GM21360 (cell line): ENCODE measurements around the gene AVEN.
"Not testable (repeated sequence)": the region's sequence is repeated elsewhere in the genome, so short reads cannot be mapped to it uniquely, and the experiment has no call there.

Experiments used
- ATAC-seq: cut with Tn5 transposase; IDR thresholded peaks from one replicate; pipeline ENCODE4 v1.9.1; 2021; ENCODE audit warnings: mild to moderate bottlenecking, moderate library complexity; ENCODE audit not compliant: unreplicated experiment

The AVEN gene

DNA sequence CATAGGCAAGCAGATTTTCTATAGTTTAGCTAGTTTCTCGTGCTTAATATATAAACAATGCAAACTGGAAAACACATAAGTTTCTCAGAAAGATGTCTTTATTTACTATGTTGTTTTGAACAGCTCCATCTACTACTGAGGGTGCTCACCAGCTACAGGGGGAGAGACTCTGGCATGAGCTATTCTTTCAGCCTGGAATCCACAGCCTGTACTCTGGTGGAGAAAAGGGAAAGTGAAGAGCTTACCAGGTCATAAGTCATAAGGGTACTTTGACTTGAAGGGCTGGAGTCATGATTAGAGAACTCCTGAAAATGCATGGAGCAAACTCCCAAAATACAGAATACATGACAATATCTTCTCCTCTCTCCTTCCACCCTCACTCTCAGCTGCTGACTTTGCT, 4.4 kb upstream of the AVEN start:
- no peak for ATAC-seq

DNA sequence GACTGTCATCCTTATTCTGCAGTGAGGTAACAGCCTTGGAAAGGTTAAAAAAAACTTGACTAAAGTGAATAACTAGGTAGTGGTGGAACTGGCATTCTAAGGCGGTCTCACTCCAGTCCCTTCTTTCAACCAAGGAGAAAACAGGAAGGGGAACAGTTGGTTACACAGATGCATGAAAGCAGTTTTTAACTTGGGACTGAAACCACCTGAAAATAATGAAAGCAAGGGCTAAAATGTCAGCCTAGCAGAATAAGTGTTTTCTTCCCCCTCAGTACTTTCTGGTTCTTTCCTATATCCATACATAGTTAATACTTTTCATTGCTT, 748 bp upstream of the AVEN start:
- ATAC-seq: no peak

DNA sequence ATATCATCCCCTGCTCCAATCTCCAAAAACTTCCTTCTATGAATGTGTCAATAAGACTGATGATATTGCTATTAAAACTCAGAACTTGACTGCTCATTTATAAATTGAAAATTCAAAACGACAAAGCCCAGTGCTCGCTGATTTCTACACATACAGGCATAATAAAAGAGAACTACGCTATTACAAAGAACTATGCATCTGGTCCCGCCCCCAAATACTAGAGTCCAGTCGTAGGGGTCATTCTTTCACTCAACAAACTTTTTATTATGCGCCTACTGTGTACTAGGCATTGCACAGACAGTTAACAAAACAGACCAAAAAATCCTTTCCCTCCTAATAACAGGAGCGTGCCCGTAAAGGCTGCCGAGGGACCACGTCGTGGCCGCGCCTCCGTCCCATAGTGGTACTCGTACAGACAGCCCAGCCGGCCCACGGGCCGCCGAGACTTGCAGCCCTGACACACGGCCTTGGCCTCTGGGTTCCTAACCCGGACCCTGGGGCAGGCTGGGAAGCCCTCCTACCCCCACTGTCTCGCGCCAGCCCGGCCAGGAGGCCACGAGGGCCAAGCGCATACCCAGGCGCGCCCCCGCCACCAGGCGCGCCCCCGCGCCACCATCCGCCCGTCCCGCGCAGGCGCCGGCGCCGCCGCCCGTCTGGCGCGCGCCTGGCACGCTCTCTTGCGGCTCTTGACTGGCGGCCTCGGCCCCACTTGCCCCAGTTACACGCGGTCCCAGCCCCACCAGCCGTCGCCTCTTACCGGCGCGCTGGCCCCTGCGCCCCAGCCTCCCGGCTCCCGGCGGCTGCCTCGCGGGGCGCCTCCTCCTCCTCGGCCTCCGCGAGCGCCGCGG, 757 bp downstream of the AVEN start:
- peak; percentile 66 for ATAC-seq

DNA sequence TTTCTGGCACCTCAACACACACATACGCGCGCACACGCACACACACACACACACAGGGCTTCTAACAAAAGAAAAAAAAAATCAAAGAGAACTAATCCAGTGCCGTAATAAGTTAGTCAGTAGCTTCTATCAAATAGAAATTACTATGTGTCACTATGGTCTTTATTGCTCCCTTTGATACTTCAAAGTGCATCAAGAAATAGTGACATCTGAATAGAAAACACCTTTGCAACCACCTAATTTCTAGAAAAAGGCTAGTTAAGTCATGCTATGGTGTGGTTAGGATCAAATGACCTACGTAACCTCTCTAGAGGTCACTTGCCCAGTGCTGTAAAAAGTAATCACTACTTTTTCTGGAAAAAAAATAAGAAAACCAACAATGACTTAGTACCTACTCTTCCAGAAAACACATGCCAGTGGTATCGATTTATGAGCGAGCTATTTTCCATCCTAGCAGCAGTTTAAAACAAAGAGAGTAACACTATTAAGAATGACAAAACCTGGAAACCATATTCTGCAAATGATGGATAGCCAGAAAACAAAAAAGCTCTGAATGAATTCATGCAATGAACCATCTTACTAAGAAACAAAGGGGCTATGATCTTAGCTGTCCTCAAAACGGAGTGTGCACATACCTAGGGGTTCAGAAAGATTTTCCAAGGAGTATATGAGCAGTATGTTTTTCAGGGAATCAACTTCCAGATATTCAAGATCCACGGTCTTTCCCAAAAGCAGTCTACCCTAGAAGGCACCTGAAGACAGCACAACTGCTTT, 6.8 kb downstream of the AVEN start:
- no peak for ATAC-seq

DNA sequence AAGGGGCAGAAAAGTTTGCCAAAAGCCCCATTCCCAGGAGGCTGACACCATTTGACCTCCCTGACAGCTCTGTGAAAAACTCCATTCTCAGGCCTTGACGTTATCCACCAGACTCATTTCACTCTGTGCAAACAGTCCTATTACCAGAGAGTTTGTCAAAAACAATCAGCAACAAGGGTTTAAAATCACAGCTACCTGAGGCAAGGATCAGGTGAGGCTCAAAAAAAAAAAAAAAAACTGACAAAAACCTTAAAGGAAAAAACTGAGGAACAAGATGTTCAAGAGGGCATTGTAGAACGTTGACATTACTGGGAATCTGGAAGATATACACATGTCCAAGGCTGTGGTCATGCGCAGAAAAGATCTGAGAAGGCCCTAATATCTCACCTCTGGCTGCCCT, 11.4 kb downstream of the AVEN start:
- ATAC-seq: no peak

DNA sequence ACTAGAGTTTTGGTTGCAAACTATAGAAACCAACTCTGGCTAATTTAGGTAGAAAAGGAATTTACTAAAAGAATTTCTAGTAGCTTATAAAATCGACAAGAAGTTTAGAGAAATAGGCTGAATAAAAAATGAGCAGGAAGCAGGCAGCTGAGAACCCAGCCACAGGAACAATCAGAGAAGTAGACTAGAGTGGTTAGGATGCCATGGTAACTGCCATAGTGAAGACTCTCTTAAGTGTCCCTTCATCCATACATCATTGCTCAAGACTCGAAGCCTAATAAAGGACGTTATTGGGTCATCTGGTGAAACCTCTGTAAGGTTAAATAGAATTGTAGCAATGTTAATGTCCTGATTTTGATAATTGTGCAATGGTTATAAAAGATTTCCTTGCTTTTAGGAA, 13.8 kb downstream of the AVEN start:
- ATAC-seq: no peak

DNA sequence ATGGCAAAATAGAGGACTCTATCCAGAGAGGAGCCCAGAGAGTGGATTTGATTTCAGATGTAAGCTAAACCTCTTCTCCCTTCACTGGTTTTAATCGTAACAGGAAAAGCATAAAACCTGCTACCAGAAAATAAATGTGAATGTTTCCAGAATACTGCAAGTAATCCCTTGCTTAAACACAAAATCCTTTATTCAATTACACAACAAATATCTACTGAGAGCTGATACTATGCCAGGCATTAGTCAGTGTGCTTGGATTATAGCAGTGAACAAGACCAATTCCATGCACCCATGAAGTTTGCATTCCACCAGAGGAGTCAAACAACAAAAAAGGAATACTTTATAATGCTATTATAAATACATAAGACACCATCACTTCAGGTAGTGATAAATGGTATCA, 15.1 kb downstream of the AVEN start:
- no peak for ATAC-seq

DNA sequence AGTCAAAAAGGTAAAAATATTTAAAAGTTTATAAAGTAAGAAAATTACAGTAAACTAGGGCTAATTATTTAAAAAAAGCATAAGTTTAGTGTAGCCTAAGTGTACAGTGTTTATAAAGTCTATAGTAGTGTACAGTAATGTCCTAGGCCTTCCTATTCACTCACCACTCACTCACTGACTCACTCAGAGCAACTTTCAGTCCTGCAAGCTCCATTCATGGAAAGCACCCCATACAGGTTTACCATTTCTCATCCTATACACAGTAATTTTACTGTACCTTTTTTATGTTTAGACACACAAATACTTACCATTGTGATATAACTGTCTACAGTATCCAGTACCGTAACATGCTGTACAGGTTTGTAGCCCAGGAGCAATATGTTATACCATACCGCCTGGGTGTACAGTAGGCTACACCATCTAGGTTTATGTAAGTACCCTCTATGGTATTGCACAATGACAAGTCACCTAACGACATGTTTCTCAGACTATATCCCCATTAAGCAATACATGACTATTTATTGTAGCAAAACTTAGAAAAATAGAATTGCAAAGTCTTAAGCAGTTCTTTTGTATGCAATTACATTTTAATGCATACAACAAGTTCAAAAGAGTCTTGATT, 19.5 kb downstream of the AVEN start:
- ATAC-seq: no peak

DNA sequence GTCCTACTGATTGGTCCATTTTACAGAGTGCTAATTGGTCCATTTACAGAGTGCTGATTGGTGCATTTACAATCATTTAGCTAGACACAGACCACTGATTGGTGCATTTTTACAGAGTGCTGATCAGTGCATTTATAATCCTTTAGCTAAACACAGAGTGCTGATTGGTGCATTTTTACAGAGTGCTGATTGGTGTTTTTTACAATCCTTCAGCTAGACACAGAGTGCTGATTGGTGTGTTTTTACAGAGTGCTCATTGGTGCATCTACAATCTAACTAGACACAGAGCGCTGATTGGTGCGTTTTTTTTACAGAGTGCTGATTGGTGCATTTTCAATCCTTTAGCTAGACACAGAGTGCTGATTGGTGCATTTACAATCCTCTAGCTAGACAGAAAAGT, 20.3 kb downstream of the AVEN start:
- not testable (repeated sequence) for ATAC-seq

DNA sequence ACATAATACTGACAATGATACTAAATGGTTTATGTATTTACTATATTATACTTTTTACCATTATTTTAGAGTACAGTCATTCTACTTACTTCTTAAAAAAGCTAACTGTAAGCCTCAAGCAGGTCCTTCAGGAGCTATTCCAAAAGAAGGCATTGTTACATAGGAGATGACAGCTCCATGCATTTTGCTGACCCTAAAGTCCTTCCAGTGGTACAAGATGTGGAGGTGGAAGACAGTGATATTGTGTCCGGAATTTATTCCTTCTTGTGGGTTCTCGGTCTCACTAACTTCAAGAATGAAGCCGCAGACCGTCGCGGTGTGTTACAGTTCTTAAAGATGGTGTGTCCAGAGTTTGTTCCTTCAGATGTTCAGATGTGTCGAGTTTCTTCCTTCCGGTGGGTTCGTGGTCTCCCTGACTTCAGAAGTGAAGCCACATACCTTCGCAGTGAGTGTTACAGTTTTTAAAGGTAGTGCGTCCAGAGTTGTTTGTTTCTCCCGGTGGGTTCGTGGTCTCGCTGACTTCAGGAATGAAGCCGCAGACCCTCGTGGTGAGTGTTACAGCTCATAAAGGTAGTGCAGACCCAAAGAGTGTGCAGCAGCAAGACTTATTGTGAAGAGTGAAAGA, 20.9 kb downstream of the AVEN start:
- ATAC-seq: no peak

DNA sequence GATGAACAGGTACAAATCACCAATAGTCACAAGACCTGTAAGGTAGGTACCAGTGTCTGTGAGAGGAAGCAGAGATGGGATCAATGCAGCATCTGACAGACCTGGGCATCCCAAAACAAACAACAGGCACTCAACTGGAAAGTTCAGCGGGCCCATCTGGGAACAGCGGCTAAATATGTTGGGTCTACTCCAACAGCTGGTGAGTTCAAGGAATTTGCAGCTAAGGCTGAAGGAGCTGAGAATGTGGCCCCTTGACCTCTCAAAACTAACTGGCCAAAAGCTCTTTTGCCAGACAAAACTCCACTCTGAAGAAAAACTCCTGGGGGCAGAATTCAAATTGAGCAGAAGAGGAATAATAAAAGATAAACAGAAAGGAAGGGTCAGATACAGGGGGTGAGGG, 24.4 kb downstream of the AVEN start:
- no peak for ATAC-seq

DNA sequence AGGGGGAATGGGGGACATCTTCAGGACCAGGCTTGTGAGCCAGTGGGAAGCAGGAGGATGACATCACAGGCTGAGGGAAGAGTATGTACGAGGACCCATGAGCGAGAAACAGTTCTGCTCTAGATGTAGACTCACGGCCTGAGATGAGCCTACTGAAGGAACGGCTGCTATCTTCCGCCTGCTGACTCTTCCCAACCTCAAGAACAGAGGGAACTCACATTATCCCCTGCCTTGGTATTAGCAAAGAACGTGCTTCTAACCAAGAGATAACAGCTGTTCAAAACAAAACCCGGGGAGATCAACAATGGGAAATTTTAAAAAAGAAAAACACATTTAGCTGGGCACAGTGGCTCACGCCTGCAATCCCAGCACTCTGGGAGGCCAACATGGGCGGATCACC, 25.3 kb downstream of the AVEN start:
- ATAC-seq: no peak

DNA sequence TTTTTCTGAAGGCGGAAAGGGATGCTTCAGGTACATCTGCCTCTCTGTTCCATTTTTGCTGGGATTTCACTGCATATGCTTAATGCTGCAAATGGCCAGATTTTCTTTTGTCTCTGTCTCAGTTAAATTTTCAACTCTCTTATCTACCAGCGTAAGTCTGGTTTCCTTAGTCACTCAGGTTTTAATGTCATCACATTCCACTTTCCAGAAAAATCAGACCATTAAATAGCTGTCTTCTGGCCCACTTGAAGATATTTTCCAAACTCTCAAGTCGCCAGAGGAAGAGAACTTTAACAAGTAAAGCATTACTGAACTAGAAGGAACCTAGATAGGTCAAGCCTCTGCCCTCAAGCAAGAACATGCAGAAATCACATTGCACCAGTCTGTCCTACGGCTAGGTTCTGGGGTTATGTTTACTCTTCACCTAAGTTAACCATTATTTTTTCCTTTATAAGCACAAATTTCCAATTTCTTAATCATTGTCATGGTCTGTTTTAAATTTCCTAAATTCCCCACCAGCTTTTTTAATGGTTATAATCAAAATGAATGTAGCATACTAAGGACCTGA, 26.5 kb downstream of the AVEN start:
- no peak for ATAC-seq

DNA sequence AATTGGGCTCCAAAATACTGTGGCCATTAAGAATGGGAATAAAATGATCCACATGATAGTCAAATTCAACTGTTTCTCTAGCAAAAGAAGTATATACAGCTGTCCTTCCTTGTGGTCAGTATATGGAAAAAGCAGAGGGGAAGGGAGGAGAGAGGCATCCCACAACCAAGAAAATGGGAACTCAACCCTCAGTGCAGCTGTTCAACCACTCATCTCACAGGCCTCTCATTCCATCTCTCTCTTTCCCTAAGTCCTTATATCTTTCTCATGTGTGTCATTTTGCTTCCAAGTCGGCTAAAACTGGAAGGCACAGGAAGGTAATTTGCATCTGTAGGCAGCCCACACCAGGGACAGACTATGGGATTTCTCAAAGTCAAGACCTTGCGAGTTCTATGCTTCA, 27.5 kb downstream of the AVEN start:
- no peak for ATAC-seq

DNA sequence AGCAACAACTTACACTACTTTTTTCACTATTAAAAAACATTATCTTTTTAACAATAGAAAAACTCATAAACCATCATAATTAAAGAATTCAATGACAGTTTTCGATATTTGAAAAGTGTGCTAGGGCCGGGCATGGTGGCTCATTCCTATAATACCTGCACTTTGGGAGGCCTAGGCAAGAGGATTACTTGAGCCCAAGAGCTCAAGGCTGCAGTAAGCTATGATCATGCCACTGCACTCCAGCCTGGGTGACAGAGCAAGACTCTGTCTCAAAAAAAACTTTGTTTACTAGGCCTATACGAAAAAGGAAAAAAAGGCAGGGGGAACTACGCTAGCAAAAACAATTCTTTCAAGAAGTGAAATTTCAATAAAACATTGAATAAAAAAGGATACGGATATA, 28.1 kb downstream of the AVEN start:
- no peak for ATAC-seq

DNA sequence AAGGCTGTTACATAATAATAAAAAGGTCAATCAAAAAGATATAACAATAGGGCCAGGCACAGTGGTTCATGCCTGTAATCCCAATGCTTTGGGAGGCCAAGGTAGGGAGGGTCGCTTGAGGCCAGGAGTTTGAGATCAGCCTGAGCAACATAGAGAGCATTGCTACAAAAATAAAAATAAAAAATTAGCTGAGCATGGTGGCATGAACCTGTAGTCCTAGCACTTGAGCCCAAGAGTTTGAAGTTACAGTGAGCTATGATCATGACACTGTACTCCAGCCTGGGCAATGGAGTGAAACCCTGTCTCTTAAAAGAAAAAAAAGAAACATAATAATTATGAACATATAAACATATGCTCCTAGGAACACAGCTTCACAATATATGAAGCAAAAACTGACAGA, 29.3 kb downstream of the AVEN start:
- ATAC-seq: no peak

DNA sequence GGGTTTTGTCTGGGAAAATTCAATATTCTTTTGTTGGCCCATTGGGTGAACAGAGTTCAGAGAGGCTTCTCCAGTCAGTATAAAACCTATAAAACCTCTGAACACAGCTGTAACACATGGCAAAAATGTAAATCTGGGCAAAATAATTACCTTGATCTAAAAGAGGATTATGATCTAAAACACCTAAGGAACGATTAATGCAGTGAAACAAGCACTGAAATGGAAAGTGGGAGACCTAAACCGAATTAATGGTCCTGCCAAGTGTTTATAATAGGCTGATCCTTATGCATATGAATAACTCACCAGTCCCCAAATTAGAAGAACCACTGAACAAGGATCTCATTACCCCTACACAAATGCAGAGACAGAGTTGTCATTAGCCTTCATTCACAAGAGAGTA, 32.6 kb downstream of the AVEN start:
- no peak for ATAC-seq

DNA sequence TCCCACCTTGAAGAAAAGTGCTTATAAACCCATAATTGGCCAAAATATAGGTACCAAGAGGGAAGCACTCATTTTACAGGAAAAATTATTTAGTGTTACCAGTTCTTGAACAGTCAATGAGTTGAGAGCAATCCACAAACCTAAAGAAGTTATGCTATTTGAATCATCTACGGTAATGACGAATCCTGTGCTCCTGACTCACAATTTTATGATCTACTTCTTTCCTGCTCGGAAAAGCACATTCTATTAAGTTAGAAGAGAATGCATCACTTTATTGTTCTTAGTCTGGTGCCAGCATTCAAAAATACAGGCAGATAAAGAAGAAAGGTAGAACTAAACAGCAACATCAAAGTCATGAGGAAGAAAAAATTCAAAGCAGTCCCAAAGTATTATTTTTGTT, 37.5 kb downstream of the AVEN start:
- no peak for ATAC-seq

DNA sequence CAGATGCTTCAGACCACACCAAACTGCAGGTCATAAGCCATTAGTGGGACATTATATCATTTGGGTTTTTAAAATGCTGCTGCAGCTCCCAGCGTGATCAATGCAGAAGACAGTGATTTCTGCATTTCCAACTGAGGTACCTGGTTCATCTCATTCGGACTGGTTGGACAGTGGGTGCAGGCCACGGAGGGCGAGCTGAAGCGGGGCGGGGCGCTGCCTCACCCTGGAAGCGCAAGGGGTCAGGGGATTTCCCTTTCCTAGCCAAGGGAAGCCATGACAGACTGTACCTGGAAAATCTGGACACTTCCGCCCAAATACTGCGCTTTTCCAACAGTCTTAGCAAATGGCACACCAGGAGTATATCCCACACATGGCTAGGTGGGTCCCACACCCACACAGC, 43.3 kb downstream of the AVEN start:
- not testable (repeated sequence) for ATAC-seq

DNA sequence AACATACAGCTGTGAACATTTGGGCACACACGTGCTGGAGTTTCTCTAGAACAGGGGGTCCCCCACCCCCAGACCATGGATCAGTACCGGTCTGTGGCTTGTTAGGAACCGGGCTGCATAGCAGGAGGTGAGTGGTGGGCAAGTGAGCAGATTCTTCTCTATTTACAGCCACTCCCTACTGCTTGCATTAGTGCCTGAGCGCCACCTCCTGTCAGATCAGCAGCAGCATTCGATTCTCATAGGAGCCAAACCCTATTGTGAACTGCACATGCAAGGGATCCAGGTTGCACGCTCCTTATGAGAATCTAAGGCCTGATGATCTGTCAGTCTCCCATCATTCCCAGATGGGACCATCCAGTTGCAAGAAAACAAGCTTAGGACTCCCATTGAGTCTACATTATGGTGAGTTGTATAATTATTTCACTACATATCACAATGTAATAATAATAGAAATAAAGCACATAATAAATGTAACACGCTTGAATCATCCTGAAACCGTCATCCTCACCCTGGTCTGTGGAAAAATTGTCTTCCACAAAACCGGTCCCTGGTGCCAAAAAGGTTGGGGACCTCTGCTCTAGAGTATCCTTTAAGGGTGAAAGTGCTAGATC, 44.9 kb downstream of the AVEN start:
- ATAC-seq: no peak

DNA sequence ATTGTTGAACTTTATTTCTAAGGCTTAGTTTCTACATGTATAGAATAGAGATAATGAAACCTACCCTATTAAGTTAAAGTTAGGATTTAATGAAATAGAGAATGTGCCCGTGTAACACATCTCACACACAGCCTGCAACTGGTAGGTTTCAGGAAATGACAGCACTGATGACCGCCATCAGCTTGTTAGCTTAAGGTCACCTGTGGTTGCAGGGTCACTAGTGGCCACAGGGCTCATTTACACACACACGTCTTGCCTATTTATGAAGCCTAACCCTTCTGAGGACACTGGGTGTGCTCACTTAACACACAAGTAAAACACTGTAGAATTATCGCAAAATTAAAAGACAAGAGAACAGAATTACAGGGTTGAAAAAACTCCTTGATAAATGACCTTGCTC, 50.6 kb downstream of the AVEN start:
- no peak for ATAC-seq
